ENCODE data around the gene C1orf226. TPM values are rescaled to one million over a fixed set of nuclear protein-coding genes. Genes with fewer than 3 reads are reported as not detected.

C1orf226 gene
- total RNA-seq, 1 experiment from 2014 or later: 34.3 TPM

GRCh38 chr1:162375463-162375862 is 6.1 kb upstream of the C1orf226 start:
- no peak for DNase-seq (ENCODE audit: low spot score)
- POLR2A ChIA-PET (ENCODE audit: low non-redundant PET): no interaction called here
- Histone ChIP-seq H3K4me1 (ENCODE audit: insufficient read depth, low read length, poor library complexity, severe bottlenecking) (no peaks in the 10 kb centered on the region), H3K4me3 (ENCODE audit: low read depth, low read length, poor library complexity, severe bottlenecking) (no peak overlapping the region), H3K9me3 (ENCODE audit: low read depth, low read length, poor library complexity, severe bottlenecking) (no peaks in the 10 kb centered on the region), H3K27me3 (replicated peaks; ENCODE audit: insufficient read depth, low read depth, low read length, poor library complexity) (no peaks in the 10 kb centered on the region), H3K36me3 (ENCODE audit: insufficient read depth, low read length, poor library complexity, severe bottlenecking) (no peaks in the 10 kb centered on the region), H3K27ac (ENCODE audit: low read depth, low read length, poor library complexity, severe bottlenecking) (no peak overlapping the region)
- BruUV-seq (replicated peaks): no TSS peak
- CTCF ChIA-PET: no interaction called here
- no peak for TF ChIP-seq EZH2 (IDR thresholded peaks at IDR 0.05; ENCODE audit: borderline replicate concordance, low read depth, low read length, poor library complexity, severe bottlenecking)
- TF ChIP-seq CTCF (conservative IDR thresholded peaks at IDR 0.05; ENCODE audit: low read depth, low read length): no peak
- intact Hi-C loops (cut with micrococcal nuclease; ENCODE audit: unreplicated experiment): no loop called here

- no peak for TF ChIP-seq CTCF (conservative IDR thresholded peaks at IDR 0.05; ENCODE audit: low read depth, low read length)
- TF ChIP-seq EZH2 (IDR thresholded peaks at IDR 0.05; ENCODE audit: borderline replicate concordance, low read depth, low read length, poor library complexity, severe bottlenecking): no peak
- POLR2A ChIA-PET (ENCODE audit: low non-redundant PET): interaction anchor here (0.7 kb wide), 1 partner anchor 13 kb away, joined by 5 read pairs; no protein-coding TSS in a partner anchor
Observed at GRCh38 chr1:162376691-162377090, 4.8 kb upstream of the C1orf226 start, which contains the start of gene SPATA46. SPATA46 (minus strand) TSS chr1:162376854; CDS start chr1:162376790, 64 bp downstream.

DNA sequence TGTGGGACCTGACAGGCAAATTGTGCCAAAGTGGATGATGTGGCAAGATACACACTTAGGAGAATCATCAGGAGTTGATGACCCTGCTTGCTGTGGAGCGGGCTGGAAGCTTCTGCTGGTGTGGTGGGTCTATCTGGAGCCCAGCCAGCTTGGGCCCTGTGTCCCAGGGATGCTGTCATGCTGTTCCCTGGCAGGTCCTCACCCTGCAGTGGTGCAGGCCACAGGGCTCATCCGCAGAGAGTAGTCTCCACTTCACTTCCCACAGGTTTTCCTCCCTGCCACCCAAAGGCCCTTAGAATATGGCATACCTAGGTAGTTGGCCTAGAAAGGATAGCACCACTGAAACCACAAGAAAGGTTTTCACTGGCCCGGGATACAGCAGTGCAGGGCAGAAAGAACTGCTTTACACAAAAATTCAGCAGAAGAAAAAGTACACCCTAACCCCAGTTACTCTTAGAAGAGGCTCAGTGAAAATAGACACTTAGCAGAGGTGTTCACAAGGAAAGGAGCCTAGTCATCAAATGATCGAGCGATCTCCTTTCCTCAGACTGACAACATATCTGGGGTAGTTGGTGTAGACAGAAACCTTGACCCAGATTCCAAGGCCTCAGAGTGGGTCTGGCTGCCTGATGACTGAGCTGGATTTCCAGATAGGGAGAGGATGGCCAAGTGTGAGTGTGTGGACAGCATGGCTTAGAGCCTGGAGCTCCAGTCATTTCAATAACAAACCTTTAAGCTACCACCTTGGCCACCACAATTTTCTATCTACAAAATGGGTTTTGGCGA is 1.3 kb upstream of the C1orf226 start:
- DNase-seq (ENCODE audit: low spot score): no peak
- TF ChIP-seq EZH2 (IDR thresholded peaks at IDR 0.05; ENCODE audit: borderline replicate concordance, low read depth, low read length, poor library complexity, severe bottlenecking) (no peak), CTCF (conservative IDR thresholded peaks at IDR 0.05; ENCODE audit: low read depth, low read length) (no peak)

More at GRCh38 chr1:162376691-162377090, 4.8 kb upstream of the C1orf226 start, which contains the start of gene SPATA46:
- Histone ChIP-seq H3K4me3 (ENCODE audit: low read depth, low read length, poor library complexity, severe bottlenecking) (no peak within 1 kb of the TSS), H3K27me3 (replicated peaks; ENCODE audit: insufficient read depth, low read depth, low read length, poor library complexity) (no peaks in the 10 kb centered on the region), H3K9me3 (ENCODE audit: low read depth, low read length, poor library complexity, severe bottlenecking) (no peaks in the 10 kb centered on the region), H3K4me1 (ENCODE audit: insufficient read depth, low read length, poor library complexity, severe bottlenecking) (no peaks in the 10 kb centered on the region), H3K36me3 (ENCODE audit: insufficient read depth, low read length, poor library complexity, severe bottlenecking) (no peaks in the 10 kb centered on the region), H3K27ac (ENCODE audit: low read depth, low read length, poor library complexity, severe bottlenecking) (no peak within 1 kb of the TSS)
- CTCF ChIA-PET: no interaction called here
- intact Hi-C loops (cut with micrococcal nuclease; ENCODE audit: unreplicated experiment): no loop called here
- no TSS peak for BruUV-seq (replicated peaks)
- no peak for DNase-seq (ENCODE audit: low spot score)

More for the DNA sequence above, 1.3 kb upstream of the C1orf226 start:
- no TSS peak for BruUV-seq (replicated peaks)
- ChIA-PET CTCF (no interaction called here), POLR2A (ENCODE audit: low non-redundant PET) (no interaction called here)
- Histone ChIP-seq H3K4me3 (ENCODE audit: low read depth, low read length, poor library complexity, severe bottlenecking) (no peak overlapping the region), H3K27me3 (replicated peaks; ENCODE audit: insufficient read depth, low read depth, low read length, poor library complexity) (no peaks in the 10 kb centered on the region), H3K36me3 (ENCODE audit: insufficient read depth, low read length, poor library complexity, severe bottlenecking) (peaks cover 9% of the 10 kb centered on the region), H3K27ac (ENCODE audit: low read depth, low read length, poor library complexity, severe bottlenecking) (peak overlapping the region; percentile 5), H3K4me1 (ENCODE audit: insufficient read depth, low read length, poor library complexity, severe bottlenecking) (peaks cover 10% of the 10 kb centered on the region), H3K9me3 (ENCODE audit: low read depth, low read length, poor library complexity, severe bottlenecking) (no peaks in the 10 kb centered on the region)
- intact Hi-C loops (cut with micrococcal nuclease; ENCODE audit: unreplicated experiment): no loop called here
